Mononuclear cell (primary cell): ENCODE data around the gene CUBN. TPM values are rescaled to one million over a fixed set of nuclear protein-coding genes. Genes with fewer than 3 reads are reported as not detected.
"Not testable (repeated sequence)": the region's sequence is repeated elsewhere in the genome, so short reads cannot be mapped to it uniquely, and the experiment has no call there.

Experiments used
- H3K27me3 ChIP-seq: 2 replicates; pipeline ENCODE4 v1.6.0; 2011; ENCODE audit warnings: low read length, control low read depth; ENCODE audit not compliant: insufficient read depth
- H3K4me1 ChIP-seq: 2 replicates; pipeline ENCODE4 v1.5.1; 2011; ENCODE audit warnings: mild to moderate bottlenecking, low read length, control low read depth; ENCODE audit not compliant: insufficient read depth
- H3K4me3 ChIP-seq: 2 replicates; pipeline ENCODE4 v1.5.1; 2011; ENCODE audit warnings: mild to moderate bottlenecking, low read length, moderate library complexity
- H3K9me3 ChIP-seq: 2 replicates; pipeline ENCODE4 v1.5.1; 2011; ENCODE audit warnings: low read depth, mild to moderate bottlenecking, control low read depth, low read length
- total RNA-seq: library from RNA; depleted of rRNA; stranded (reverse); fragments of >200 nt; gene quantifications from one replicate; pipeline ENCODE4 v1.2.3, GENCODE V29; 2012

CUBN gene
- total RNA-seq, 1 donor, result 6.8 TPM

DNA sequence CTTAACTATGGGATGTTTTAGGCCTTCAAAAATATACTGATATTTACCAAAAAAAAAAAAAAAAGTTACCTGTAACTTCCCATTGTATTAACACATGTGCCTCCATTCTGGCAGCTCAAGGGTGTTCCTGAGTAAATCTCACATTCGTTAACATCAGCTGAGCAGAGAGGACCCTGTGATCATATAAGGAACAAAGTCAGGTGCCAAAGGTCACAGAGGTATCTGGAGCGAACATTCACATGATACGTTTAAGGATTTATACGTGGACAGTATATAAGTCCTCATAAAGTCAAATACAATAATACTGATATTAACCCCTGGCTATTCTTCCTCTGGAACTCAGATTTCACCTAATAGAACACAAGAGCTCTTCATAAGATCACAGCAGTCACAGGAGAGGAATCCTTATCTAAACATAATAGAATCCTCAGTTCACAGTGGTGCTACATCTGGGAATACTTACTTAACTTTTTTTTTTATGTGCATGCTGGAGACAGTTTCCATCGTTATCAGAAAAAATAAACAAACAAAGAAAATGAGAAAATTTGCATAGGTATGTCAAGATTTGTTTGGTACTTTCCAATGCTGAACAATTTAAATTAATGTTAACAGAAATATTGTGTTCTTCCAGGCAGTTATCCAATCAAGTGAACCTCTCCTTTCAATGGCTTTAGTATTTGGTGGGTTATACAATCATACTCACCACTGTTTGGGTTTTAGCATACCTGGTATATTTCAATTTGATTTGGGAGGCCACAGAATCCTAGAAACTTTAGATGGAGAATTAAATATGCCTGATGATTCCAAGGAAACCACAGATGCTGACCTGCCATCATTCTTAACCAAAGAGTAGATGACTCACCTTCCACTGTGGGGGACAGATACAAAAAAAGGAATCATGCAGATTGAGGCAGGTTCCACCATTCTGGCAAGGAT, 6.6 kb downstream of the CUBN start:
- Histone ChIP-seq H3K4me1 (peaks cover 8% of the 10 kb centered on the region), H3K4me3 (no peak overlapping the region), H3K27me3 (no peaks in the 10 kb centered on the region), H3K9me3 (no peaks in the 10 kb centered on the region)

DNA sequence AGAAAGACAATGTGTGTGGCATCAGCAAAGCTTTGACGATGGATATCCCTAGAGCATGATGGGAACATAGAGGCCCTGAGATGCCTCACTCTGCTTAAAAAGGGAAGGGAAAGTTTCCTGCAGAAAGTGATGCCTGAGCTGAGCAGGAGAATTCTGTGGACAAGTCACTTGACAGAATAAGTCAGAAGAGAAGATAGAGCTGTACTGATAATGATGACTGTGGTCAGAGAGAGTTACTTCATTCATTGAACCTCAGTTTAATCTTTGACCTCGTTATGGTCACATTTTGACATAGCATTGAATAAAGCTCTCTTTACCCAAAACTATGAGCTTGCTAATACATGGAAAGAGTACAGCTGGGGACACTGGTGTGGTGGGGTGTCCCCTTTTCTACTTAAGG, 7.6 kb downstream of the CUBN start:
- H3K4me3 ChIP-seq, result no peak overlapping the region
- H3K9me3 ChIP-seq, result no peaks in the 10 kb centered on the region
- peaks cover under 1% of the 10 kb centered on the region for H3K4me1 ChIP-seq
- H3K27me3 ChIP-seq, result no peaks in the 10 kb centered on the region

DNA sequence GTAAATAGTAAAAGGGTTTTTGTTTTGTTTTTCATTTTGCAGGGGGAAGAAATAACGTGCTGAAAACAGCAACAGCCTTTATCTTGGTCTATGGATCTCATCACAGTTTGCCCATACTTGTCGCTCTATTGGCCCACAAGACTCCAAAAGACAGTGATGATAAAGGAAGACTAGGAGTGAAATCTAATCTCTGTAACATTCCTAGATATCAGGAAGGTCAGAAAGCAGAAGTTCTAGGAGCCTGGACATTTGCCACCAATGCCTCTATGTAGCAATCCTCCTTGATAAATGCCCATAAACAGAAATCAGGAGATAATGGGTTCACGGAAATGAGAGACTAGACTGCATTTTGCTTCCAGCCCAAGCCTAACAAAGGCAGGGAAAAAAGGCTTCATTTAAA, 8.9 kb downstream of the CUBN start:
- no peaks in the 10 kb centered on the region for H3K4me1 ChIP-seq
- H3K27me3 ChIP-seq, result no peaks in the 10 kb centered on the region
- H3K4me3 ChIP-seq, result no peak overlapping the region
- no peaks in the 10 kb centered on the region for H3K9me3 ChIP-seq

DNA sequence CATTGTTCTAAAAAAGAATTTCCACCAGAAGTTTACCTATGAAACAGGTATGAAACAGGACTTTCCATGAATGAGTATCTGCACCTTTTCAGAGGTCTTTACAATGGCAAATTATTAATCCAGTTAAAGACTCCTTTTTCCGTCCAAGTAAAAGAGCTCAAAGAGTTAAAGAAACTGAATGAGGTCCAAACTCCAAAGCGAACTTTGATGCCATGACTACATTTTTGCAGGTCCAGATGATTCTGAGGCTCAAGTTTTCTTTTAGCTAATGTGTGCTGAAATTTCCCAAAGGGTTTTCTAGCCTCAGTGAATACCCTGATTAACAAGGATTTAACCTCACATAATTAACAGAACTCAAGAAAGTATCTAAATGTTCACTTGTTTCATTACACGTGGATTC, 9.8 kb downstream of the CUBN start:
- no peaks in the 10 kb centered on the region for H3K9me3 ChIP-seq
- H3K4me3 ChIP-seq, result no peak overlapping the region
- no peaks in the 10 kb centered on the region for H3K4me1 ChIP-seq
- H3K27me3 ChIP-seq, result no peaks in the 10 kb centered on the region

DNA sequence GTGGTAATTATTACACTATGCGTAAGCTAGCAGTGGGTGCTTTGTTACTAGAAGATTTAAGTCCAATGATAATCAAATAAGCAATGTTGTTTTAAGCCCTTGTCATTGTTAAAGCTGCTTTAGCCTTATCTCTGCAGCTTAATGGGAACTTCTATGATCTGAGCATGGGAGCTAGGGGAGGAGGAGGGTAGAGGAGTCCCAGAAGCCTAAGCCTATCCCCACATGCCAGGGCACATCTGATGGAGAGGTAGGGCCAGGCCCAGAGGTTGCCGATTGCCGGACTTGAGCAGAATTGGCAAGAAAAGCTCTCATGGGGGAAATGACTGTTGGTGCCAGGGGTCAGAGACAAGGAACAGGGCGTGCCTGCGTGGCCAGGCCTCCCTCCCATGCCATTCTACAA, 13.4 kb downstream of the CUBN start:
- Histone ChIP-seq H3K27me3 (no peaks in the 10 kb centered on the region), H3K9me3 (no peaks in the 10 kb centered on the region), H3K4me3 (no peak overlapping the region), H3K4me1 (no peaks in the 10 kb centered on the region)

DNA sequence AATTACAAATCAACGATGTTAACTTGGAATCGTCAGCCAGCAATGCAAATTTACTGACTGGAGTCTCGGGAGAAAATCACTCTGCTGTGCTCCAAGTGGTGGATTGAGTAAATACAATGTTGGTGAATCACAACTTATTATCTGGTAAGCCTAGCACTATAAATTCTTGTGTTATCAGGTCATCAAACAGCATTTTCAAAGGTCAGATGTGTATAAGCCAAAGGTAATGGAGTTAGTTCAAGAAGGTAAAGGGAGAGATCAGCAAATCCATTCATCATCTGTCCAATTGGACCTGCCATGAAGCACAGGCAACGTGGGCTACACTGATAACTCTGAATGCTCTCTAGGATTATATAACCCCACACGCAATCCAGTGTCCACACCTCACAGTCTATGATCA, 13.9 kb downstream of the CUBN start:
- H3K9me3 ChIP-seq, result no peaks in the 10 kb centered on the region
- H3K4me1 ChIP-seq, result no peaks in the 10 kb centered on the region
- no peak overlapping the region for H3K4me3 ChIP-seq
- no peaks in the 10 kb centered on the region for H3K27me3 ChIP-seq

DNA sequence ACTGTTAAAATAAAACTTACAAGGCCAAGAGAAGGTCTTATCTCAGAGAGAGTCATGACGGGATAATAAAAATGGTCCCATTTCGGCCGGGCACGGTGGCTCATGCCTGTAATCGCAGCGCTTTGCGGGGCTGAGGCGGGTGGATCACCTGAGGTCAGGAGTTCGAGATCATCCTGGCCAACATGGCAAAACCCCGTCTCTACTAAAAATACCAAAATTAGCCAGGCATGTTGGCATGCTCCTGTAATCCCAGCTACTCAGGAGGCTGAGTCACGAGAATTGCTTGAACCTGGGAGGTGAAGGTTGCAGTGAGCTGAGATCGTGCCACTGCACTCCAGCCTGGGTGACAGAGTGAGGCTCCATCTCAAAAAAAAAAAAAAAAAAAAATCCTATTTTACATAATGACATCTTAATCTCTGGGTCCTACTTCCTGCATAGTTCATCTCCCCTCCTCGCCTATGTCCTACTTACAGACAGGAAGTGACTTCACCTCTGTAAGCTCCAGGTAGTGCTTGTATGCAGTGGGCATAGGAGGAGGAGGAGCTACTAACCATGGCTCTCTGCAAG, 14.7 kb downstream of the CUBN start:
- H3K27me3 ChIP-seq, H3K4me1 ChIP-seq, H3K9me3 ChIP-seq, H3K4me3 ChIP-seq: not testable (repeated sequence)

DNA sequence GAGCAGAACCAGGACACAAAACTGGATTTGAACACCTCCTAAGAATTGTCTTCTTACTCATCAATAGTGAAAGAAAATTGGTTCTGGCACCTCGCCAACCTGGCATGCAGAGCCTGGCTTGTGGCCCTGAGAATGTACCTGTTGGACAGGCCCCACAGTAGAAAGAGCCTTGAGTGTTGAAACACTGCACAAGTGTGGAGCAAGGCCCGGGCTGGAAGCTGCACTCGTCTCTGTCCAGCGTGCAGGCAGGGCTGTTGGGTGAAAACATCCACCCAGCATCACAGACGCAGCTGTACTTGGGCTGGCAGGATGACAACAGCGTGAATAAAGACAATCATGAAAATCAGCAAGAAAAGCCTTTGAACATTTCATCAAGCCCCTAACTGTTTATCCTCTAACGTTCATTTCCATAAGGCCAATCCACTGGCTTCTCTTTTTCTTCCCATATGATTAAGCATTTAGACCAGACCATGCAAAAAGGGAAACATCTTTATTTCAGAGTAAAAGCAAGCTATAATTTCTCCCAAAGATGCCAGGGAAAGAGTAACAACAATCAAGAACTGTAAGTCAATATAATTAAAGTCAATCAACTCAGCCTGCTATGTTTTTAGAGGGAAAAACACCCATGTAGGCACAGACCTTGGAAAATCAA, 15.6 kb downstream of the CUBN start:
- H3K4me3 ChIP-seq, result no peak overlapping the region
- H3K27me3 ChIP-seq, result no peaks in the 10 kb centered on the region
- no peaks in the 10 kb centered on the region for H3K9me3 ChIP-seq
- no peaks in the 10 kb centered on the region for H3K4me1 ChIP-seq

DNA sequence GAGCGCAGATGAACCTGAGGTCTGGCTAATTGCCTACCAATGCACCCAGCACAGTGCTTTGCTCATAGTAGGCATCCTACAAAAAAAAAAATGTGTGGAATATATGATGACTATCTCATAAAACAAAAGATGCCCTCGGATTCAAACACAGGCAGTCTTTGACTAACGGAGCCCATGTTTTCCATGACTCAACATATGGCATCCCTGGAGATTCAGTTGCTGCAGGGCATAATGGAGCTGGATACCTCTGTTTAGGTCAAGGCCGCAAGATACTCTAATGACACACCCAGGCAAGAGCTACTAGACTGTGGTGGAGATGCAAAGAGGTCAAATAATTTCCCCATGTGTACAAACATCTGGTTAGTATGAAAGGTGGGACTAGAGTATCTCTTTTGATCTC, 16.3 kb downstream of the CUBN start:
- Histone ChIP-seq H3K9me3 (no peaks in the 10 kb centered on the region), H3K4me1 (no peaks in the 10 kb centered on the region), H3K4me3 (no peak overlapping the region), H3K27me3 (no peaks in the 10 kb centered on the region)

DNA sequence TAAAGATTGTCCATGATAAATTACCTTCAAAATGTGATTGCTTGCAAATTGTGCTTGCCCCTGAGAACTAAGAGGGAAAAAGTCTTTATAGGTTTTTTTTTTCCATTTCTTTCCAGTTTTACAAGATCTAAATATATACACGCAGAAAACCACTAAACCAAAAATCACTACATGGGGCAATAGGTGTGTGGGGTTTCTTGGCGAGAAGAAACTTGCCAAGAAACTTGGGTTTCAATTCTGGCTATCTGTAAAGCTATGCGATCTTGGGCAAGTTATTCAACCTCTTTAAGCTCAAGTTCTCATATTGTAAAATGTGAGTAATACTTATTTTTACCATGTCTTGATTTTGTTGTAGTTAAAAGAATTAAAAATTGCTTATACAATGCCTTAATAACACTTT, 17.0 kb downstream of the CUBN start:
- Histone ChIP-seq H3K4me3 (no peak overlapping the region), H3K4me1 (no peaks in the 10 kb centered on the region), H3K27me3 (no peaks in the 10 kb centered on the region), H3K9me3 (no peaks in the 10 kb centered on the region)

DNA sequence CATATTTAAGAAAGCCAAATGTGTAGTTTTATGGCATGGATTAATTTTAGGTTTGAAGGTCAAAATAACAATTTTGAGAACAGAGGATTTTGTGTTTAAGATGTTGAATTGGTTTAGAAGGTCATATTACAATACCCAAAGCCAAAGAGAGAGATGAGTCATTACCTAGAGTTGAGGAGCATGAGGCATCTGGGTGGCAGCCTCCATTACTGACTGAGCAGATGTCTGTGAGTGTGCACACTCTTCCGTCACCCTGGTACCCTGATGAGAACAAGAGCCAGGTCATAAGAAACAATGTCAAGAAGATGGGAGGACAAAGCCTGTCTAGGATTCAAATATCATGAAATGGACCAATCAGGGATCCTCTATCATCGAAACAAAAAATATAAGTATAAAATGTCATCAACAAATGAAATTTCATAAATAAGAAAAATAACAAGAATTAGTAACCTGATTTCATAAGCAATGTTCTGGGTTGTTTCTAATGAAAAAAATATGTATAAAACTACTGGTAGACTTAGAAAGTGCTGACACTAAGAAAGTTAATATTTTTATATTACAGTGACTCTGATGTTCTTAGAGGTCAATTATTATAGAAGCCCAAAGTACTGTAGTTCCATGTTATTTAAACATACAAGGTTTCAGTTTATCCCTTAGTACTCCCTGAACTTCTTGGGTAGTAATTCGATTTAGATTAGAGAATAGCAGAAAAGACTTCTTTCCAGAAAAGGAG, 20.0 kb downstream of the CUBN start:
- Histone ChIP-seq H3K4me1 (no peaks in the 10 kb centered on the region), H3K4me3 (no peak overlapping the region), H3K9me3 (no peaks in the 10 kb centered on the region), H3K27me3 (no peaks in the 10 kb centered on the region)

DNA sequence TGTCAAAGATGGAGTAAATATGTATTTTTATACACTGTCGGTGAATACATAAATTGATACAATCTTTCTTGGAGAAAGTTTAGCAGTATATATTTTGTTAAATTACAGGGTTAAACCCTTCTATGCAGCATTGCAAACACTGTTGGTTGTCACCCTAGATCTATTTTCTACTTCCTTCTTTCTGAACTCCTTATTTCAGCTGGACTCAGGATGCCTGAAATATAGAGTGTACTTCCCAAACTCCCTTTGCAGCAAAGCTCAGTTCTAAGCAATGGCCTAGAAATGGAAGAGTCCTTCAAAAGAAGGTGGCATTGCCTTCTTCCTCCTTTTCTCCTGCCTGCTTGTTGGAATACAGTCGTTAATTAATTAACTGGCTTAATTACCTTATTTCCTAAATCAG, 20.6 kb downstream of the CUBN start:
- no peaks in the 10 kb centered on the region for H3K9me3 ChIP-seq
- H3K4me1 ChIP-seq, result no peaks in the 10 kb centered on the region
- H3K4me3 ChIP-seq, result no peak overlapping the region
- H3K27me3 ChIP-seq, result no peaks in the 10 kb centered on the region

DNA sequence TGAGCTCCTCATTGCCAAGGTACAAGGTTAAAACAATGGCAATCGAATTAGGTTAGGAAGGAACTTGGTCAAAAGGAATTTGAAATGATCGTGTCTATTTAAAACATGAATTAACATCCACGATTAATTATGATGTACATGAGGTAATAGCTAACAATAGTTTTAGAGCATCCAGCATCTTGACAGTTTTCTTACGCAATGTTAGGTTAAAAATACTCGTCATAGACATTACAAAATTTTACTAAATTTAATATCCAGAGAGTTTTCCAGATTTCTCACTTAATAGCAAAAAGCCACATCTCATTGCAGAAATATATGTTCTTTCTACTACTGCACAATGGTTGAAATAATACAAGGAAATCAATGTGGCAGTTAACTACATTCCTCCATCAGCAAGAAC, 22.6 kb downstream of the CUBN start:
- H3K4me3 ChIP-seq, result no peak overlapping the region
- H3K27me3 ChIP-seq, result no peaks in the 10 kb centered on the region
- no peaks in the 10 kb centered on the region for H3K9me3 ChIP-seq
- H3K4me1 ChIP-seq, result no peaks in the 10 kb centered on the region

DNA sequence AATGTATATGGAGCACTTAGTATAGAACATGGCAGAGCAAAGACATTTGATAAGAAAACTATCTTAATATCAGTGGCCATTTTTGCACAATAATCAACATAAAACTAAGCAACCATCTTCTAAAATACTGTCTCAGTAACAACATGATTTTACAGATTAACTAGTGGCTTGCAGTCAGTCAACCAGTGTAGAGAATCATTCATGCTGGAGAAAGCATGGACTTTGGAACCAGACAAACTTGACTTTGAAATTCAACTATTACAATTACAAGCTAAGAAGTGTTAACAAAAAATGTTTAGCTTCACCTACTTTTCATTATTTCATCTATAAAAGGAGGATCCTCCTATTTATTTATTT, 27.7 kb downstream of the CUBN start:
- Histone ChIP-seq H3K4me3 (no peak overlapping the region), H3K9me3 (no peaks in the 10 kb centered on the region), H3K4me1 (no peaks in the 10 kb centered on the region), H3K27me3 (no peaks in the 10 kb centered on the region)

DNA sequence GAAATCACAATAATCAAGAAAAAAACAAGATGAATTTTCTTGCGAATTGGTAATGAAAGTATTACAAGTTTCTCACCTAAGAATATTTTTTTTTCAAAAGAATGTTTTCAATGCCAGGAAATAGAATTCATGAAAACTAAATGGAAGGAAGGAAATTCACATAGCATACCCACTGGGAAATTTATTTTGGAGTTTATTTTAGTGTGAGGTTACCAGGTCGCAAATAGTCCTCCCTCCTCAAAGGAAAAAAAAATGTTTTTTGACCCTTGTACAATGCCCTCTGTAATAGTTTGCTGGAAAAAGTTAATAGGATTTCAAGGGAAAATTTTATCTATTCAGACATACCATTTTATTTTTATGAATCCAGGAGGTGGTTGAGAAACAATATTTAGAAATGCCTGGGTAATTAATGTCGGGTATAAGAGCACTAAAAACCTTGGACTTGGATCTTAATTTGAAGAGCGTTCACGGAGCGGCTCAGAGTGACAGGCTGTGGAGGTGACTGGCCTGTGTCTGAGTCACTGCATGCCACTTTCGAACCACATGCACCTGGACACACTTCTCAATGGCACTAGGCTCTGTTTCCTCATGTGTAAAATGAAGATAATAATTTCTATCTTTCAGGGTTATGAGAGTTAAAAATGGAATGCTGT, 28.2 kb downstream of the CUBN start:
- no peaks in the 10 kb centered on the region for H3K27me3 ChIP-seq
- no peaks in the 10 kb centered on the region for H3K9me3 ChIP-seq
- H3K4me1 ChIP-seq, result no peaks in the 10 kb centered on the region
- H3K4me3 ChIP-seq, result no peak overlapping the region
